HG02840 (cell line): ENCODE measurements around the gene NCS1.

Experiments used
- ATAC-seq: cut with Tn5 transposase; IDR thresholded peaks from one replicate; pipeline ENCODE4 v1.9.1; 2021; ENCODE audit warnings: mild to moderate bottlenecking, moderate library complexity, moderate number of reproducible peaks; ENCODE audit not compliant: unreplicated experiment, low FRiP score

The NCS1 gene

DNA sequence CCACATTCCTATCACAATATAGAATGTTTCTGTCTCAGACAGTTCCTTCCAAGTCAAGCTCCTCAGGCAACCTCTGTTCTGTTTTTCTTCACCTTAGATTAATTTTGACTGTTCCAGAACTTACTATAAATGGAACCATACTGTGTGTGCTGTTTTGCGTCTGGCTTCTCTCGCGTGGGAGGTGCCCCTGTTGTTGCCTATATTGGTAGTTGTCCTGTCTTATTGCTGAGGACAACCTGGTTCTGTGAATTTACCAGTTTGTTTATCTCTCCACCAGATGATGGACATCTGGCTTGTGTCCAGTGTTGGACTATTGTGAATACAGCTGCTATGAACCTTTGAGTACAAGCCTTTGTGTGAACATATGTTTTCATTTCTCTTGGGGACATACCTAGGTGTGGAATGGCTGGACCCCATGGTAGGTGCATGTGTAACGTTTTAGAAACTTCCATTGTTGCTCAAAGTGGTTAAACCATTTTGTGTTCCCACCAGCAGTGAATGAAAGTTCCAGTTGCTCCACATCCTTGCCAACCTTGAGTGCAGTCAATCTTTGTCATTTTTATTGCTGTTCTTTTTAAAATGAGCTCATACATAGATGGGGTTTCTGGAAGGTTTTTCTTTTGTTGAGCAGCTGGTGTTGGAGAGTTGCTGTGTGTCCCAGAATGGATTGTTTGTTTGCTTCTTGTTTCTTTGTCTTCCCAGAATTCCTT lies 111.5 kb downstream of the NCS1 start:
- ATAC-seq, result no peak

DNA sequence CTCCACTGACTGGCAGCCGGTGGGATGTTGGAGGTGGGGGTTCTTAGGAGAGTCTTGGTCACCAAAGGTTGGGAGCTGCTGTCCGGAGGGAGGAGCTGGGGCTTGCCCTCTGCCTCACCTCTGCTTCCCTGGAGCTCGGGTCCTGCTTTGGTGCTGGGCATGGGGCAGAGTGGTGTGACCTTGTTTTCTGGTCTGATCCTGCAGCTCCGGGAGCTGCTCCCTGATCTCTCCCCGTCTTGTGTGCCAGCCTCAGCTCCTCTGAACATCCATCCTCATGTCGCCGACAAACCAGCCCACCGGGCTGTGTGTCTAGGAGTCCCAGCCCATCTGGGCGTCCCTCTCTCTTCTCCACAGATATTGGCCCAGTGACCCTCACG lies 112.0 kb downstream of the NCS1 start:
- ATAC-seq, result no peak

DNA sequence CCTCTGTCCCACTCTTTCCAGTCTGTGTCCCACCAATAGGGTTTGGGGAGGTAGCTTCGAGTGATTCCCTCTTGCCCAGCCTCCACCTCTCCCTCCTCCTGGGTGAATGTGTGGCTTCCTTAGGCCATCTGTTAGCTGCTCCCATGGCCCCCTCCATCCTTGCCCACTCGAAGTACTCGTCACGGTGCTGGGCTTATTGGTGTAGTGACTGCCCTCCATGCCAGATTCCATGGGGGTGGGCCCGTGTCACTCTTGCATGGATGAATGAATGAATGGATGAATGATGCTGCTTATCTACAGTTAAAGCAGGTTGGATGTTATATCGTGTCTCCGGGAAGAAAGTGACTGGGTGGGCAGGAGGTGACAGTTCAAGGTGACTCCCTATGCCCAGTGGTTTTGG lies 112.5 kb downstream of the NCS1 start:
- ATAC-seq, result no peak

DNA sequence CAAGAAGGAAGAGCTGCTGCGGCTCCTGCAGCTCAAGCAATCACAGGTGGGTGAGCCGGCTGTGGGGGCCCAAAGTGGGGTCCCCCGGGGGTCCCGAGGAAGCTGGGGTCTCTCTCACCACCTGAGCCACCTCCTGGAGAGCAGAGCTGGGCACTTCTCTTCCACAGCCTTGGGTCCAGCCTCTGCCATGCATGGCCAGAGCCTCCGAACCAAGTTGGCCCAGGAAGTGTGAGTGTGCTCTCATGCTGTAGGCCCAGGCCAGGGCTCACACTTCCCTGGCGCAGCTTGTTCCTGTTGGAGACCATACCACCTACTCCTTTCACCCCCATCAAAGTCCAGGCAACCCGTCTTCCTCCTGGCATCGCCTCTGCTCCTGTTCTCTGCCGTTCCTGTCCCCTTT lies 113.1 kb downstream of the NCS1 start:
- no peak for ATAC-seq

DNA sequence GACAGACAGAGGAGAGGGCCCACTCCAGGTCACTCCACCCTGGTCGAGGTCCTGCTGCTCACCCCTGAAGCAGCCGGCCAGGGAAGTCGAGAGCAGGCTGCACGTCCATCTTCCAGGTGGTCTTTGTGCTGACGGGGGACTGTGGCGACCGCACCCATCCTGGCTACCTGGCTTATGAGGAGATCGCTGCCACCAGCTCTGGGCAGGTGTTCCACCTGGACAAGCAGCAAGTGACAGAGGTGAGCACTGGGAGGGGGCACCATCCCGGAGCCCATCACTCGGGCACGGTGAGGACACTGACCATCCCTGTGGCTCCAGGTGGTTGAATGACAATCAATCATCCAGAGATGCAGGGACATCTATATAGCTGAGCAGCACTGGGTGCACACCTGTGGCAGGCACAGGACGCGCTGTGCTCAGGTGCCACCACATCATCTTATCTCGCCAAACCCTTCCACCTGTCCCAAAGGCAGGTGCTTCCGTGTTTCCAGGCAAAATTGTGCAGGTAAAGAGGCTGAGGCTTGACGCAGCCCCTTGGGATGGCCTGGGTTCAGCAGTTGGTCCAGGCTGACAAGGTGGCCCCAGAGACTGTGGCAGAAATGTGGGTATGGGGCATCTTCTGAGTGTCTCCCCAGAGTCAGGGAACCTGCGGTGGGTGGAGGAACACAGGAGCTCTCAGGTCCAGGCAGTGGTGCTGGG lies 114.0 kb downstream of the NCS1 start:
- no peak for ATAC-seq
